Spleen (tissue), 11 donors: Measurements from ENCODE around the gene FBXO10. TPM values are rescaled to one million over a fixed set of nuclear protein-coding genes. Genes with fewer than 3 reads are reported as not detected.
"Not testable (repeated sequence)": the region's sequence is repeated elsewhere in the genome, so short reads cannot be mapped to it uniquely, and the experiment has no call there.

Experiments
- DNase-seq: peaks from one replicate; pipeline ENCODE4 v3.0.0-alpha.2; 2020
- H3K27ac ChIP-seq, 8 donors: fragments of 200-600 bp; sonication (generic) in 7 of 8; 1 replicate in 4 of 8; 2 replicates in 4 of 8; pipeline versions ENCODE4 v1.5.0 to v1.8.0; 2016 to 2021; ENCODE audit warnings: inconsistent platforms in 4 of 8, mild to moderate bottlenecking in 4 of 8, moderate library complexity in 1 of 8
- H3K27me3 ChIP-seq, 7 donors: fragments of 200-600 bp; sonication (generic) in 6 of 7; replicated peaks in 1 of 7; 1 replicate in 4 of 7; 2 replicates in 3 of 7; pipeline versions ENCODE4 v1.5.0 to v1.8.0; 2016 to 2021; ENCODE audit warnings: inconsistent platforms in 3 of 7, mild to moderate bottlenecking in 1 of 7
- H3K36me3 ChIP-seq, 6 donors: fragments of 200-600 bp; sonication (generic) in 5 of 6; 1 replicate in 4 of 6; 2 replicates in 2 of 6; pipeline versions ENCODE4 v1.5.0 to v1.8.0; 2016 to 2021; ENCODE audit warnings: inconsistent platforms in 2 of 6
- H3K4me1 ChIP-seq, 6 donors: fragments of 200-600 bp; sonication (generic) in 5 of 6; 1 replicate in 3 of 6; 2 replicates in 3 of 6; pipeline versions ENCODE4 v1.5.0 to v1.8.0; 2016 to 2021; ENCODE audit warnings: inconsistent platforms in 3 of 6
- H3K4me3 ChIP-seq, 8 donors: fragments of 200-600 bp; sonication (generic) in 7 of 8; 1 replicate in 4 of 8; 2 replicates in 4 of 8; pipeline versions ENCODE4 v1.5.0 to v1.8.0; 2016 to 2021; ENCODE audit warnings: inconsistent platforms in 4 of 8, mild to moderate bottlenecking in 4 of 8, moderate library complexity in 2 of 8
- H3K9me3 ChIP-seq, 8 donors: fragments of 200-600 bp; sonication (generic) in 7 of 8; 1 replicate in 4 of 8; 2 replicates in 4 of 8; pipeline versions ENCODE4 v1.5.0 to v1.8.0; 2016 to 2021; ENCODE audit warnings: inconsistent platforms in 4 of 8
- POLR2A ChIP-seq, 3 donors: fragments of 450-650 bp; IDR thresholded peaks; one replicate each; pipeline ENCODE4 v1.5.1; 2017; ENCODE audit warnings: antibody characterized with exemption in 3 of 3, mild to moderate bottlenecking in 1 of 3
- POLR2AphosphoS5 ChIP-seq, 3 donors: sonication (generic); formaldehyde crosslinking; IDR thresholded peaks; one replicate each; pipeline ENCODE4 v1.5.1; 2017; ENCODE audit warnings: antibody characterized with exemption in 3 of 3
- WGBS, 5 donors: extraction: QIAGEN DNeasy Blood & Tissue Kit in 3 of 5; methylation state at CpG; one replicate each; pipeline versions ENCODE4 v1.1.5 to v1.1.7; 2013 to 2018; 5-methylcytosine and 5-hydroxymethylcytosine counted together
- intact Hi-C: fragments of 100-400 bp; cut with DNase I; formaldehyde crosslinking; loops from one replicate; pipeline ENCODE4 v1.15.0; 2023; ENCODE audit warnings: low total_unique reads
- polyA plus RNA-seq, 3 donors: library from polyadenylated mRNA; stranded (reverse); fragments of 200-250 nt; gene quantifications; one replicate each; pipeline ENCODE4 v1.2.1, GENCODE V29; 2013
- total RNA-seq, 7 donors: library from RNA; depleted of rRNA in 3 of 7; stranded (reverse); fragments of >200 nt in 3 of 7; fragmentation: NEBNext Ultra II Directional in 4 of 7; extraction: Animal tissue kit (Norgen Biotek cat#: 25700) in 4 of 7; gene quantifications; one replicate each; pipeline versions ENCODE4 v1.1.0 to v1.2.1, GENCODE V29; 2016 to 2021
- TF ChIP-seq, protein P1 (sequence below), 11 experiments: fragments of 200-600 bp in 7 of 11; fragments of 450-650 bp in 4 of 11; sonication (generic) in 4 of 11; IDR thresholded peaks in 8 of 11; conservative IDR thresholded peaks in 3 of 11; 1 replicate in 7 of 11; 2 replicates in 4 of 11; pipeline versions ENCODE4 v1.4.0 to v1.8.0; 2016 to 2021; ENCODE audit warnings: antibody characterized with exemption in 11 of 11, inconsistent platforms in 4 of 11, mild to moderate bottlenecking in 1 of 11
- donor health status: healthy with polysubstance abuse.
- donor health status: DM: no; HTN: no; CAD: no; lungs with moderate emphysema.
- donor health status: DM: no; HTN: no; CAD: no.
- donor health status: Bipolar disorder and iron deficiency.
- donor health status: healthy.
- donor health status: DM: no; HTN: no; CAD: no.
- donor health status: DM: yes; HTN: yes; CAD: no.

The FBXO10 gene
- total and polyA plus RNA-seq, 10 donors, result 3.2 to 36.9 (median 18.6) TPM

DNA sequence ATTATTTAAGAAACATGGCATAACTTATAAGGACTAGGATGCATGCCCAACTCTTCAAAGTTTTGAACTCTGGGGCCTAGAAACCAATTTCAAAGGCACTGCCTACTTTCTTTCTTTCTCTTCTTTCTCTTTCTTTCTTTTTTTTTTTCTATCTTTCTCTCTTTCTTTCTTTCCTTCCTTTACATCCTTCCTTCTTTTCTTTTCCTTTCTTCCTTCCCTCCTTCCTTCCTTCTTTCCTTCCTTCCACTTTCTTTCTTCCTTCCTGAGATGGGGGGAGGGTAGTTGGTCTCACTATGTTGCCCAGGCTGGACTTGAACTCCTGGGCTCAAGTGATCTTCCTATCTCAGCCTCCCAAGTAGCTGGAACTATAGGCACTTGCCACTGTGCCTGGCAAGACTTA, 32.1 kb upstream of the FBXO10 start:
- peaks cover 0 to 15% (median 0%) of the 10 kb centered on the region in 7 donors for H3K27me3 ChIP-seq
- DNase-seq, result no peak
- intact Hi-C loops, result no loop called here
- H3K36me3 ChIP-seq, result no peaks in the 10 kb centered on the region
- no peak overlapping the region for H3K27ac ChIP-seq
- H3K4me3 ChIP-seq, result no peak overlapping the region
- H3K9me3 ChIP-seq, result no peaks in the 10 kb centered on the region
- H3K4me1 ChIP-seq, result no peaks in the 10 kb centered on the region
- TF ChIP-seq POLR2A (IDR thresholded peaks at IDR 0.05) (no peak), POLR2AphosphoS5 (IDR thresholded peaks at IDR 0.05) (no peak)
- TF ChIP-seq, protein P1, sequence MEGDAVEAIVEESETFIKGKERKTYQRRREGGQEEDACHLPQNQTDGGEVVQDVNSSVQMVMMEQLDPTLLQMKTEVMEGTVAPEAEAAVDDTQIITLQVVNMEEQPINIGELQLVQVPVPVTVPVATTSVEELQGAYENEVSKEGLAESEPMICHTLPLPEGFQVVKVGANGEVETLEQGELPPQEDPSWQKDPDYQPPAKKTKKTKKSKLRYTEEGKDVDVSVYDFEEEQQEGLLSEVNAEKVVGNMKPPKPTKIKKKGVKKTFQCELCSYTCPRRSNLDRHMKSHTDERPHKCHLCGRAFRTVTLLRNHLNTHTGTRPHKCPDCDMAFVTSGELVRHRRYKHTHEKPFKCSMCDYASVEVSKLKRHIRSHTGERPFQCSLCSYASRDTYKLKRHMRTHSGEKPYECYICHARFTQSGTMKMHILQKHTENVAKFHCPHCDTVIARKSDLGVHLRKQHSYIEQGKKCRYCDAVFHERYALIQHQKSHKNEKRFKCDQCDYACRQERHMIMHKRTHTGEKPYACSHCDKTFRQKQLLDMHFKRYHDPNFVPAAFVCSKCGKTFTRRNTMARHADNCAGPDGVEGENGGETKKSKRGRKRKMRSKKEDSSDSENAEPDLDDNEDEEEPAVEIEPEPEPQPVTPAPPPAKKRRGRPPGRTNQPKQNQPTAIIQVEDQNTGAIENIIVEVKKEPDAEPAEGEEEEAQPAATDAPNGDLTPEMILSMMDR (IDR thresholded peaks at IDR 0.05 in 8 of 11, conservative IDR thresholded peaks at IDR 0.05 in 3 of 11), result no peak

- H3K4me1 ChIP-seq, result no peaks in the 10 kb centered on the region
- no peaks in the 10 kb centered on the region for H3K9me3 ChIP-seq
- no peak overlapping the region for H3K27ac ChIP-seq
- 74 to 84% (median 77%) methylated on average over 1 of the region's 1 CpG for WGBS, 5 donors
- H3K4me3 ChIP-seq, result no peak overlapping the region
- no peaks in the 10 kb centered on the region for H3K36me3 ChIP-seq
- TF ChIP-seq, protein P1 (IDR thresholded peaks at IDR 0.05 in 8 of 11, conservative IDR thresholded peaks at IDR 0.05 in 3 of 11), result no peak
- TF ChIP-seq POLR2A (IDR thresholded peaks at IDR 0.05) (no peak), POLR2AphosphoS5 (IDR thresholded peaks at IDR 0.05) (no peak)
- intact Hi-C loops, result no loop called here
- DNase-seq, result no peak
- H3K27me3 ChIP-seq, result peaks cover 0 to 23% (median 0%) of the 10 kb centered on the region in 7 donors
These were observed 28.1 kb upstream of the FBXO10 start for GRCh38 chr9:37604296-37604695.

- no peak overlapping the region for H3K27ac ChIP-seq
- no peaks in the 10 kb centered on the region for H3K4me1 ChIP-seq
- no peak for DNase-seq
- TF ChIP-seq POLR2A (IDR thresholded peaks at IDR 0.05), result no peak
- no peak for TF ChIP-seq POLR2AphosphoS5 (IDR thresholded peaks at IDR 0.05)
- TF ChIP-seq, protein P1 (IDR thresholded peaks at IDR 0.05 in 8 of 11, conservative IDR thresholded peaks at IDR 0.05 in 3 of 11), result no peak
- H3K9me3 ChIP-seq, result no peaks in the 10 kb centered on the region
- 77 to 86% (median 83%) methylated on average over 5 of the region's 5 CpGs for WGBS, 5 donors
- H3K27me3 ChIP-seq, result peaks cover 0 to 23% (median 0%) of the 10 kb centered on the region in 7 donors
- no peak overlapping the region for H3K4me3 ChIP-seq
- intact Hi-C loops, result no loop called here
- H3K36me3 ChIP-seq, result no peaks in the 10 kb centered on the region
These were observed 26.6 kb upstream of the FBXO10 start for GRCh38 chr9:37602817-37603216.

GRCh38 chr9:37602061-37602460, 25.9 kb upstream of the FBXO10 start:
- peaks cover 0 to 23% (median 0%) of the 10 kb centered on the region in 7 donors for H3K27me3 ChIP-seq
- H3K4me1 ChIP-seq, H3K36me3 ChIP-seq, H3K27ac ChIP-seq, H3K9me3 ChIP-seq, DNase-seq, H3K4me3 ChIP-seq, intact Hi-C loops: not testable (repeated sequence)
- 83 to 93% (median 88%) methylated on average over 4 of the region's 4 CpGs for WGBS, 5 donors

GRCh38 chr9:37596504-37596903, 20.3 kb upstream of the FBXO10 start:
- Histone ChIP-seq H3K27ac (no peak overlapping the region), H3K4me1 (peaks cover 7 to 32% (median 22%) of the 10 kb centered on the region in 6 donors), H3K36me3 (no peaks in the 10 kb centered on the region), H3K4me3 (no peak overlapping the region), H3K9me3 (no peaks in the 10 kb centered on the region), H3K27me3 (peaks cover 0 to 6% (median 0%) of the 10 kb centered on the region in 7 donors)
- TF ChIP-seq POLR2AphosphoS5 (IDR thresholded peaks at IDR 0.05), result no peak
- no peak for TF ChIP-seq POLR2A (IDR thresholded peaks at IDR 0.05)
- TF ChIP-seq, protein P1 (IDR thresholded peaks at IDR 0.05 in 8 of 11, conservative IDR thresholded peaks at IDR 0.05 in 3 of 11), result no peak
- intact Hi-C loops, result loop anchor here (10.0 kb wide), 1 partner anchor 112 kb away; the partner anchor contains the start of gene POLR1E
- no peak for DNase-seq
- WGBS, 5 donors, result 60 to 66% (median 60%) methylated on average over 2 of the region's 2 CpGs
